Measurements from ENCODE around the gene SERPING1. TPM values are rescaled to one million over a fixed set of nuclear protein-coding genes. Genes with fewer than 3 reads are reported as not detected.

SERPING1 gene
- total RNA-seq, 1 experiment from 2014 or later, result 1.3 TPM

DNA sequence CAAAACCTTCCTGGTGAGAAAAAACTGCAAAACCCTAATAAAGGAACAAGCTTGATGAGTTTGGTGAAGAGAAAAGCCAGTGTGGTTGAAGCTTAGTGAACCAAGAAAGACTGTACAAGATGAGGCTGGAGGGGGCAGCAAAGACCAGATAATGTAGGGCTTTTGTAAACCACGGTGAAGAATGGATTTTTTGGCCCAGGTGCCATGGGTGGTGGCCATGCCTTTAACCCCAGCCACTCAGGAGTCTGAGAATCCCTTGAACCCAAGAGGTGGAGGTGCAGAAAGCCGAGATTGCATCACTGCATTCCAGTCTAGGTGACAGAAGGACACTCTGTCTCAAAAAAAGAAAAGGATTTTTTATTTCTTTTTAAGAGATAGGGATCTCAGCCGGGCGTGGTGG is 65.4 kb downstream of the SERPING1 start:
- no peak for TF ChIP-seq POLR2AphosphoS5 (IDR thresholded peaks at IDR 0.05; ENCODE audit: low read depth, low read length)
- no peak for TF ChIP-seq SIN3A (IDR thresholded peaks at IDR 0.05; ENCODE audit: borderline replicate concordance, insufficient read depth, low read depth, low read length)
- no peak for TF ChIP-seq TCF7L2 (IDR thresholded peaks at IDR 0.05; ENCODE audit: low read depth, low read length)
- TF ChIP-seq, protein P1, sequence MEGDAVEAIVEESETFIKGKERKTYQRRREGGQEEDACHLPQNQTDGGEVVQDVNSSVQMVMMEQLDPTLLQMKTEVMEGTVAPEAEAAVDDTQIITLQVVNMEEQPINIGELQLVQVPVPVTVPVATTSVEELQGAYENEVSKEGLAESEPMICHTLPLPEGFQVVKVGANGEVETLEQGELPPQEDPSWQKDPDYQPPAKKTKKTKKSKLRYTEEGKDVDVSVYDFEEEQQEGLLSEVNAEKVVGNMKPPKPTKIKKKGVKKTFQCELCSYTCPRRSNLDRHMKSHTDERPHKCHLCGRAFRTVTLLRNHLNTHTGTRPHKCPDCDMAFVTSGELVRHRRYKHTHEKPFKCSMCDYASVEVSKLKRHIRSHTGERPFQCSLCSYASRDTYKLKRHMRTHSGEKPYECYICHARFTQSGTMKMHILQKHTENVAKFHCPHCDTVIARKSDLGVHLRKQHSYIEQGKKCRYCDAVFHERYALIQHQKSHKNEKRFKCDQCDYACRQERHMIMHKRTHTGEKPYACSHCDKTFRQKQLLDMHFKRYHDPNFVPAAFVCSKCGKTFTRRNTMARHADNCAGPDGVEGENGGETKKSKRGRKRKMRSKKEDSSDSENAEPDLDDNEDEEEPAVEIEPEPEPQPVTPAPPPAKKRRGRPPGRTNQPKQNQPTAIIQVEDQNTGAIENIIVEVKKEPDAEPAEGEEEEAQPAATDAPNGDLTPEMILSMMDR (IDR thresholded peaks at IDR 0.05), result no peak; the same call in 1 of the 2 replicates
- TF ChIP-seq, protein P2, sequence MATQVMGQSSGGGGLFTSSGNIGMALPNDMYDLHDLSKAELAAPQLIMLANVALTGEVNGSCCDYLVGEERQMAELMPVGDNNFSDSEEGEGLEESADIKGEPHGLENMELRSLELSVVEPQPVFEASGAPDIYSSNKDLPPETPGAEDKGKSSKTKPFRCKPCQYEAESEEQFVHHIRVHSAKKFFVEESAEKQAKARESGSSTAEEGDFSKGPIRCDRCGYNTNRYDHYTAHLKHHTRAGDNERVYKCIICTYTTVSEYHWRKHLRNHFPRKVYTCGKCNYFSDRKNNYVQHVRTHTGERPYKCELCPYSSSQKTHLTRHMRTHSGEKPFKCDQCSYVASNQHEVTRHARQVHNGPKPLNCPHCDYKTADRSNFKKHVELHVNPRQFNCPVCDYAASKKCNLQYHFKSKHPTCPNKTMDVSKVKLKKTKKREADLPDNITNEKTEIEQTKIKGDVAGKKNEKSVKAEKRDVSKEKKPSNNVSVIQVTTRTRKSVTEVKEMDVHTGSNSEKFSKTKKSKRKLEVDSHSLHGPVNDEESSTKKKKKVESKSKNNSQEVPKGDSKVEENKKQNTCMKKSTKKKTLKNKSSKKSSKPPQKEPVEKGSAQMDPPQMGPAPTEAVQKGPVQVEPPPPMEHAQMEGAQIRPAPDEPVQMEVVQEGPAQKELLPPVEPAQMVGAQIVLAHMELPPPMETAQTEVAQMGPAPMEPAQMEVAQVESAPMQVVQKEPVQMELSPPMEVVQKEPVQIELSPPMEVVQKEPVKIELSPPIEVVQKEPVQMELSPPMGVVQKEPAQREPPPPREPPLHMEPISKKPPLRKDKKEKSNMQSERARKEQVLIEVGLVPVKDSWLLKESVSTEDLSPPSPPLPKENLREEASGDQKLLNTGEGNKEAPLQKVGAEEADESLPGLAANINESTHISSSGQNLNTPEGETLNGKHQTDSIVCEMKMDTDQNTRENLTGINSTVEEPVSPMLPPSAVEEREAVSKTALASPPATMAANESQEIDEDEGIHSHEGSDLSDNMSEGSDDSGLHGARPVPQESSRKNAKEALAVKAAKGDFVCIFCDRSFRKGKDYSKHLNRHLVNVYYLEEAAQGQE (IDR thresholded peaks at IDR 0.05; ENCODE audit: insufficient read depth in 1 of 2, low read depth in 2 of 2, low read length in 1 of 2), result no peak
- no TSS peak for BruUV-seq (replicated peaks)
- Histone ChIP-seq H3K27me3 (ENCODE audit: control insufficient read depth, insufficient read depth, low read length) (no peaks in the 10 kb centered on the region), H3K4me1 (ENCODE audit: control insufficient read depth, insufficient read depth, low read length) (peaks cover 9% of the 10 kb centered on the region), H3K4me3 (ENCODE audit: low read depth in 2 of 2, low read length in 2 of 2) (no peak overlapping the region), H3K36me3 (ENCODE audit: control insufficient read depth, insufficient read depth, low read length) (peaks cover 10% of the 10 kb centered on the region), H3K27ac (ENCODE audit: low read length) (no peak overlapping the region), H3K9me3 (ENCODE audit: control insufficient read depth, insufficient read depth, low read depth, low read length) (no peaks in the 10 kb centered on the region)
- POLR2A ChIA-PET, result no interaction called here
- ATAC-seq, result no peak
- no peak for DNase-seq (ENCODE audit: low read depth, low spot score)
- in situ Hi-C loops (cut with HindIII; ENCODE audit: low pct_unique_long_range_greater_than_20kb, low sequenced_read_pairs) (no loop called here), intact Hi-C loops (cut with micrococcal nuclease; ENCODE audit: unreplicated experiment) (no loop called here)
- CTCF ChIA-PET, result no interaction called here

DNA sequence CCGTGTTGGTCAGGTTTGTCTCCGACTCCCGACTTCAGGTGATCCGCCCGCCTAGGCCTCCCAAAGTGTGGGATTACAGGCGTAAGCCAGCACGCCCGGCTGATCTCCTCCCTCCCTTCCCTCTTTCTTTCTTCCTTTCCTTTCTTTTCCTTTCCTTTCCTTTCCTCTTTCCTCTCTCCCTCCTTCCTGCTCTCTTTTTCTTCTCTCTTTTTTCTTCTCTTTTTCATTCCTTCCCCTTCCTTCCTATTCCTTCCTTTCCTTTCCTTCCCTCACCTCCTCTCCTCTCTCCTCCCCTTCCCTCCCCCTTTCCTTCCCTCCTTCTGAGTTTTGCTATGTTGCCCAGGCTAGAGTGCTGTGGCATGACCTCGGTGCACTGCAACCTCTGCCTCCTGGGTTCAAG is 66.5 kb downstream of the SERPING1 start:
- Histone ChIP-seq H3K9me3 (ENCODE audit: control insufficient read depth, insufficient read depth, low read depth, low read length) (no peaks in the 10 kb centered on the region), H3K27me3 (ENCODE audit: control insufficient read depth, insufficient read depth, low read length) (no peaks in the 10 kb centered on the region), H3K36me3 (ENCODE audit: control insufficient read depth, insufficient read depth, low read length) (peaks cover 4% of the 10 kb centered on the region), H3K27ac (ENCODE audit: low read length) (no peak overlapping the region), H3K4me1 (ENCODE audit: control insufficient read depth, insufficient read depth, low read length) (peaks cover 6% of the 10 kb centered on the region), H3K4me3 (ENCODE audit: low read depth in 2 of 2, low read length in 2 of 2) (no peak overlapping the region)
- ChIA-PET POLR2A (no interaction called here), CTCF (no interaction called here)
- intact Hi-C loops (cut with micrococcal nuclease; ENCODE audit: unreplicated experiment) (no loop called here), in situ Hi-C loops (cut with HindIII; ENCODE audit: low pct_unique_long_range_greater_than_20kb, low sequenced_read_pairs) (no loop called here)
- no TSS peak for BruUV-seq (replicated peaks)
- DNase-seq (ENCODE audit: low read depth, low spot score) (no peak), ATAC-seq (no peak)
- no peak for TF ChIP-seq POLR2AphosphoS5 (IDR thresholded peaks at IDR 0.05; ENCODE audit: low read depth, low read length)
- TF ChIP-seq TCF7L2 (IDR thresholded peaks at IDR 0.05; ENCODE audit: low read depth, low read length), result no peak
- TF ChIP-seq, protein P2 (IDR thresholded peaks at IDR 0.05; ENCODE audit: insufficient read depth in 1 of 2, low read depth in 2 of 2, low read length in 1 of 2), result no peak
- TF ChIP-seq SIN3A (IDR thresholded peaks at IDR 0.05; ENCODE audit: borderline replicate concordance, insufficient read depth, low read depth, low read length), result no peak
- TF ChIP-seq, protein P1 (IDR thresholded peaks at IDR 0.05), result no peak

Small RNA genes lying within 50 kb of the gene (microRNA-seq; reads per million reads assigned to microRNA genes)
- 3,952 reads per million, percentile 89 among the genes with 10 or more reads in this experiment for gene MIR130A (ENCODE audit: unreplicated experiment)

Other genes with a start within 250 kb of the SERPING1 start
- not detected for gene PRG3, start 216.5 kb upstream of the SERPING1 start, total RNA-seq (2021; ENCODE audit: unreplicated experiment)
- not detected for gene PRG2, start 207.0 kb upstream of the SERPING1 start, total RNA-seq (2021; ENCODE audit: unreplicated experiment)
- gene SLC43A3, start 170.6 kb upstream of the SERPING1 start, total RNA-seq (2021; ENCODE audit: unreplicated experiment), result 8.6 TPM
- 0.90 TPM for gene RTN4RL2, start 137.2 kb upstream of the SERPING1 start, total RNA-seq (2021; ENCODE audit: unreplicated experiment)
- gene SLC43A1, start 82.0 kb upstream of the SERPING1 start, total RNA-seq (2021; ENCODE audit: unreplicated experiment), result 2.0 TPM
- 152 TPM for gene TIMM10, start 66.9 kb upstream of the SERPING1 start, total RNA-seq (2021; ENCODE audit: unreplicated experiment)
- not detected for gene SMTNL1, start 60.1 kb upstream of the SERPING1 start, total RNA-seq (2021; ENCODE audit: unreplicated experiment)
- 19.1 TPM for gene UBE2L6, start 30.0 kb upstream of the SERPING1 start, total RNA-seq (2021; ENCODE audit: unreplicated experiment)
- gene YPEL4, start 52.2 kb downstream of the SERPING1 start, total RNA-seq (2021; ENCODE audit: unreplicated experiment), result not detected
- gene CLP1, start 60.1 kb downstream of the SERPING1 start, total RNA-seq (2021; ENCODE audit: unreplicated experiment), result 17.7 TPM
- 80.6 TPM for gene ZDHHC5, start 70.4 kb downstream of the SERPING1 start, total RNA-seq (2021; ENCODE audit: unreplicated experiment)
- 29.7 TPM for gene MED19, start 114.5 kb downstream of the SERPING1 start, total RNA-seq (2021; ENCODE audit: unreplicated experiment)
- gene TMX2, start 114.9 kb downstream of the SERPING1 start, total RNA-seq (2021; ENCODE audit: unreplicated experiment), result 151 TPM
- 112 TPM for gene SELENOH, start 143.8 kb downstream of the SERPING1 start, total RNA-seq (2021; ENCODE audit: unreplicated experiment)
- gene BTBD18, start 154.1 kb downstream of the SERPING1 start, total RNA-seq (2021; ENCODE audit: unreplicated experiment), result not detected
- gene CTNND1, start 164.1 kb downstream of the SERPING1 start, total RNA-seq (2021; ENCODE audit: unreplicated experiment), result 189 TPM